Right atrium auricular region (tissue), 2 donors: ENCODE results near the gene KRTAP3-3. TPM values are rescaled to one million over a fixed set of nuclear protein-coding genes. Genes with fewer than 3 reads are reported as not detected.

Experiments
- DNase-seq: peaks from one replicate; pipeline ENCODE4 v3.0.0-alpha.2; 2019; ENCODE audit warnings: low spot score
- H3K27ac ChIP-seq, 2 donors: fragments of 200-600 bp; sonication (generic); 1 replicate in 1 of 2; 2 replicates in 1 of 2; pipeline ENCODE4 v1.5.1; 2016 to 2019
- H3K27me3 ChIP-seq, 2 donors: fragments of 200-600 bp; sonication (generic); one replicate each; pipeline versions ENCODE4 v1.5.1 to v1.6.0; 2017 to 2019
- H3K36me3 ChIP-seq: fragments of 200-600 bp; sonication (generic); one replicate; pipeline ENCODE4 v1.5.1; 2016
- H3K4me1 ChIP-seq, 2 donors: fragments of 200-600 bp; sonication (generic); one replicate each; pipeline versions ENCODE4 v1.5.1 to v1.6.0; 2017 to 2019
- H3K4me3 ChIP-seq, 2 donors: fragments of 200-600 bp; sonication (generic); 1 replicate in 1 of 2; 2 replicates in 1 of 2; pipeline ENCODE4 v1.5.1; 2017 to 2019; ENCODE audit warnings: mild to moderate bottlenecking in 1 of 2, moderate library complexity in 1 of 2
- H3K9me3 ChIP-seq, 2 donors: fragments of 200-600 bp; sonication (generic); one replicate each; pipeline ENCODE4 v1.5.1; 2019
- CTCF ChIP-seq, 2 donors: fragments of 200-600 bp; sonication (generic); IDR thresholded peaks; one replicate each; pipeline ENCODE4 v1.5.1; 2019; ENCODE audit warnings: antibody characterized with exemption in 2 of 2
- total RNA-seq, 2 donors: library from RNA; depleted of rRNA; stranded (reverse); fragments of >200 nt; gene quantifications; one replicate each; pipeline ENCODE4 v1.1.0, GENCODE V29; 2016

KRTAP3-3 gene
- total RNA-seq, 2 donors from 2014 or later: not detected

DNA sequence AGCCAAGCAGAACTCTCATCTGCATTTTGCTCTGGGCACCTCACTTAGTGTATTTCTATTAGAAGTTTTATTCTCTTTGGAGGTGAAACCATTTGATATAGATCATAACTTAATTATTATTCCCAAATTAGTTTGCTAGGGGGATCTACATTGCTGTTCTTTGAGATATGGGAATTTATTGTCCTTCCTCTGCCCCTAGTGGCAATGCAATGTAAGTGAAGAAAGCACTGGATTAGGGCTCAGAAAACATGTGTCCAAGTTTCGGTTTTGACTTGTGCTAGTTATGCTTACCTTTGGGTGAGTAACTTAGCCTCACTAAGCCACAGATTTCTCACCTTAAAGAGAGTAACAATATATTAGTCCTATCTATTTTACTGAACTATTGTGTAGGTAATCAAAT lies 30.1 kb downstream of the KRTAP3-3 start:
- TF ChIP-seq CTCF (IDR thresholded peaks at IDR 0.05): peak; percentile 47 to 57
- H3K36me3 ChIP-seq: no peaks in the 10 kb centered on the region
- H3K9me3 ChIP-seq: peaks cover 0 to 3% of the 10 kb centered on the region in 2 donors
- H3K4me1 ChIP-seq: no peaks in the 10 kb centered on the region
- DNase-seq: no peak
- no peak overlapping the region for H3K4me3 ChIP-seq
- no peaks in the 10 kb centered on the region for H3K27me3 ChIP-seq
- H3K27ac ChIP-seq: no peak overlapping the region

GRCh38 chr17:40962059-40962561 lies 31.9 kb downstream of the KRTAP3-3 start:
- Histone ChIP-seq H3K4me3 (no peak overlapping the region), H3K36me3 (no peaks in the 10 kb centered on the region), H3K4me1 (no peaks in the 10 kb centered on the region), H3K27ac (no peak overlapping the region), H3K9me3 (peaks cover 0 to 3% of the 10 kb centered on the region in 2 donors), H3K27me3 (no peaks in the 10 kb centered on the region)
- no peak for DNase-seq
- TF ChIP-seq CTCF (IDR thresholded peaks at IDR 0.05): no peak

DNA sequence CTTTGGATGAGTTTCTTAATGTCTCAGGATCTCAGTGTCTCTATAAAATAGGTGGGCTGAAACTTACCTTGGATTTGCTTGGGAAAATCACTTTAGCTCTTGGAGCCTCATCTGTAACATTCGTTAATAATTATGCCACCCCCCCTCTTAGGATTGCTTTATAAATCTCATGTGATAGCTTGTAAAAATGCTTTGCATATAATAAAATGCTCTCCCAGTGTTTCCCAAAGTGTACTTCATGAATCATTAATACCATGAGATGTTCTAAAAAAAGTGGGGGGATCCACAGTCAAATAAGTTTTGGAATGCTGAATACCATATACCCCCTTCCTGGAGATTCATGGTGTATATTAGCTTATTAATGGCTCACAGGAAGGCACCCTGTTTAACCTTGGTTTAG lies 32.4 kb downstream of the KRTAP3-3 start:
- Histone ChIP-seq H3K4me3 (no peak overlapping the region), H3K4me1 (no peaks in the 10 kb centered on the region), H3K9me3 (peaks cover 0 to 3% of the 10 kb centered on the region in 2 donors), H3K36me3 (no peaks in the 10 kb centered on the region), H3K27me3 (no peaks in the 10 kb centered on the region), H3K27ac (no peak overlapping the region)
- no peak for DNase-seq
- TF ChIP-seq CTCF (IDR thresholded peaks at IDR 0.05): no peak

GRCh38 chr17:40960144-40960543 lies 33.8 kb downstream of the KRTAP3-3 start:
- H3K27ac ChIP-seq: no peak overlapping the region
- TF ChIP-seq CTCF (IDR thresholded peaks at IDR 0.05): no peak
- H3K27me3 ChIP-seq: no peaks in the 10 kb centered on the region
- no peak for DNase-seq
- no peaks in the 10 kb centered on the region for H3K4me1 ChIP-seq
- peaks cover 0 to 2% of the 10 kb centered on the region in 2 donors for H3K9me3 ChIP-seq
- no peaks in the 10 kb centered on the region for H3K36me3 ChIP-seq
- no peak overlapping the region for H3K4me3 ChIP-seq

GRCh38 chr17:40958086-40958953 lies 35.6 kb downstream of the KRTAP3-3 start:
- Histone ChIP-seq H3K9me3 (no peaks in the 10 kb centered on the region), H3K4me1 (no peaks in the 10 kb centered on the region), H3K27ac (no peak overlapping the region), H3K27me3 (no peaks in the 10 kb centered on the region), H3K36me3 (no peaks in the 10 kb centered on the region), H3K4me3 (no peak overlapping the region)
- no peak for DNase-seq
- TF ChIP-seq CTCF (IDR thresholded peaks at IDR 0.05): no peak
